Measurements from ENCODE around the gene PIGZ. TPM values are rescaled to one million over a fixed set of nuclear protein-coding genes. Genes with fewer than 3 reads are reported as not detected.

PIGZ gene
- total RNA-seq, 1 experiment from 2014 or later, result 0.15 TPM

DNA sequence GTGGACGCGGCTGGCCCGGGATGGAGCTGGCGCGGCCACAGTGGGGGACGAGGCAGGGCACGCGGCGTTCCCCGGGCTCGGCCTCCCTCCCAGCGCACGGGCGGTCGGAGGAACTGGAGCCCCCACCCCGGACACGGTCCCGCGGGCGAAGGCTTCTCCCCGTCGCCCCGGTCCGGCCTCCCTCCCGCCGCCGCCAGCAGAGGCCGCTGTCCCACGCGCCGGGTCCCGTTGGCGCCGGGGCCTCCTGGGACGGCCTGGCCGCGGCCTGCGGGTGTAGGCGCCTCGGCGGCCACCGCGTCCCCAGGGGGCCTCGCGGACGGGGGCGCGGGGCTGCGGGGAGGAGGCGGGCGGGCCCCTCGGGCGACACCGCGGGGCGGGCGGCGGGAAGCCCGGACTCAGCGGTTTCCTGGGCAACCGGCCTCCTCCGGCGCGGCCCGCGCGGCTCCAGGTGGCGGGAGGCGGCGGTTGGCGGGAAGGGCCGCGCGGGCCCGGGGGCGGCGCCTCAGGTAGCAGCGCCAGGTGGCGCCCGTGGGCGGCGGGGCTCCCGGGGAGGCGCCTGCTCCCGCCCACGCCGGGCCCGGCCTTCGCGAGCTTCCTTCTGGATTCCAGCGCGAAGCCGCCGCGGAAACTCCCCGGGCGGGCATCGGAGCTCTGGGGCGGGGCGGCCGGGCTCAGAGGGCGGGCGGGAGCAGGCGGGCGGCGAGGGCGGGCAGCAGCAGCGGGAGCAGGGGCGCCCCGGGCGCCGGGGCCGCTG, 34.2 kb upstream of the PIGZ start:
- H3K4me1 Mint-ChIP-seq, result peaks cover 17 to 20% of the 10 kb centered on the region in 2 experiments

More for the DNA sequence above, 34.2 kb upstream of the PIGZ start:
- H3K56ac ChIP-seq (ENCODE audit: insufficient read length, low read depth, low read length), result no peak overlapping the region
- H3K27me3 Mint-ChIP-seq (ENCODE audit: low read depth), result peaks cover 30% of the 10 kb centered on the region
- H3K27ac ChIP-seq (ENCODE audit: insufficient read length, low read depth, low read length), result no peak overlapping the region
- H3K9ac ChIP-seq (ENCODE audit: extremely low read depth, insufficient read length, low read length), result no peak overlapping the region
- H3K9me3 ChIP-seq (ENCODE audit: control insufficient read depth, low read depth, low read length), result no peaks in the 10 kb centered on the region
- H2AK5ac ChIP-seq (ENCODE audit: insufficient read length, low read length), result no peak overlapping the region
- no peaks in the 10 kb centered on the region for H3K79me2 ChIP-seq (ENCODE audit: insufficient read depth, low read length)
- H3K27ac Mint-ChIP-seq, result no peak overlapping the region
- H3K23ac ChIP-seq (ENCODE audit: insufficient read length, low read depth, low read length), result no peak overlapping the region
- TF ChIP-seq CTCF (conservative IDR thresholded peaks at IDR 0.05), result peak; percentile 75
- H4K8ac ChIP-seq (replicated peaks; ENCODE audit: insufficient read length, low read depth, low read length), result no peak overlapping the region
- no peak overlapping the region for H2BK20ac ChIP-seq (ENCODE audit: low read depth, low read length, poor library complexity, severe bottlenecking)
- 0 out of 2 replicates have a peak, but pooled peaks cover 6% of the 10 kb centered on the region for H3K4me1 ChIP-seq (ENCODE audit: insufficient read depth, low read length)
- H2AFZ ChIP-seq (ENCODE audit: low read length), result no peak overlapping the region
- no peak overlapping the region for H2BK15ac ChIP-seq (ENCODE audit: low read depth, low read length)
- H3K4me3 Mint-ChIP-seq, result no peak overlapping the region
- no peak overlapping the region for H4K5ac ChIP-seq (ENCODE audit: insufficient read length, low read depth, low read length)
- H2BK120ac ChIP-seq (ENCODE audit: low read depth, low read length, poor library complexity, severe bottlenecking), result no peak overlapping the region
- no peak overlapping the region for H2BK5ac ChIP-seq (ENCODE audit: insufficient read length, low read length)
- H3K23me2 ChIP-seq (ENCODE audit: insufficient read length, low read depth, low read length, poor library complexity, severe bottlenecking), result peaks cover 4% of the 10 kb centered on the region
- peak overlapping the region; percentile 53 for H3K4me2 ChIP-seq (ENCODE audit: insufficient read depth, insufficient read length, low read length)
- no peak overlapping the region for H3K18ac ChIP-seq (ENCODE audit: insufficient read length, low read depth, low read length)
- H2BK12ac ChIP-seq (ENCODE audit: insufficient read length, low read depth, low read length), result no peak overlapping the region
- H3K4ac ChIP-seq (ENCODE audit: low read depth, low read length), result no peak overlapping the region
- WGBS (ENCODE audit: extremely low coverage, insufficient read length, low lambda C conversion rate), result no CpG with 5 or more reads among the region's 113 CpGs
- no peaks in the 10 kb centered on the region for H4K20me1 ChIP-seq (ENCODE audit: control insufficient read depth, insufficient read depth, insufficient read length)
- no peak overlapping the region for H3T11ph ChIP-seq (ENCODE audit: low read length)
- peaks cover 9% of the 10 kb centered on the region; the same call in 1 of the 2 replicates for H3K27me3 ChIP-seq (ENCODE audit: insufficient read depth, low read length)
- peaks cover 3 to 13% (median 6%) of the 10 kb centered on the region in 3 experiments; a peak in 5 of 7 replicates for H3K36me3 Mint-ChIP-seq (ENCODE audit: insufficient read depth in 1 of 3, low read depth in 3 of 3)
- no peak overlapping the region for H3K14ac ChIP-seq (ENCODE audit: insufficient read depth, low read length)
- DNase-seq, result peak; percentile 55
- H4K91ac ChIP-seq (ENCODE audit: insufficient read length, low read depth, low read length), result no peak overlapping the region
- no peaks in the 10 kb centered on the region for H3K79me1 ChIP-seq (ENCODE audit: insufficient read depth, low read depth, low read length, poor library complexity, severe bottlenecking)
- peaks cover 0 to 3% of the 10 kb centered on the region in 2 experiments; a peak in 2 of 5 replicates for H3K9me3 Mint-ChIP-seq
